Measurements from ENCODE around the gene CCDC148. TPM values are rescaled to one million over a fixed set of nuclear protein-coding genes. Genes with fewer than 3 reads are reported as not detected.

Gene CCDC148
- total and polyA plus RNA-seq, 3 donors from 2014 or later: 2.3 to 5.7 (median 5.0) TPM

DNA sequence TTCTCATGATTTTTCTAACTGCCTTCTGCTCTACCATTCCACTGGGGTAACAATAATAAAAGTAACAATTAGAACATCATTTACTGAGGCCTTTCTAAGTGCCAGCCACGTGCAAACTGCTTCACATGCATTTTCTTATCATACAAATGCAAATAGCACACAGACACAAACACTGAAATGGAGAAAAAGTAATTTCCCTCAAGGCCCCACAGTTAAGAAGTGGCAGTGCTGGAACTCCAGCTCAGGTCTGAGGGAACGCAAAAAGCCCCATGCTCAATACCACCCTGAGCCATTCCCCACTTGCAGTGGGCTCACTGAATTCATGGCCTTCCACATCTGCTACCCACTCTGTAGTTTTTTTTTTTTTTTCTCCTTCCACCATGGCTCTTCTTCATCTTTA is 214.3 kb downstream of the CCDC148 start:
- Histone ChIP-seq H3K9me3 (no peaks in the 10 kb centered on the region), H3K27me3 (no peaks in the 10 kb centered on the region), H3K4me1 (no peaks in the 10 kb centered on the region), H3K4me3 (no peak overlapping the region), H3K27ac (no peak overlapping the region), H3K36me3 (ENCODE audit: low read depth, missing control alignments) (no peaks in the 10 kb centered on the region)
- intact Hi-C loops (cut with DNase I; ENCODE audit: low total_unique reads): no loop called here
- WGBS, 2 donors: 70 to 74% methylated on average over 2 of the region's 2 CpGs
- no peak for DNase-seq
- TF ChIP-seq POLR2A (IDR thresholded peaks at IDR 0.05): no peak
- TF ChIP-seq, protein P1, sequence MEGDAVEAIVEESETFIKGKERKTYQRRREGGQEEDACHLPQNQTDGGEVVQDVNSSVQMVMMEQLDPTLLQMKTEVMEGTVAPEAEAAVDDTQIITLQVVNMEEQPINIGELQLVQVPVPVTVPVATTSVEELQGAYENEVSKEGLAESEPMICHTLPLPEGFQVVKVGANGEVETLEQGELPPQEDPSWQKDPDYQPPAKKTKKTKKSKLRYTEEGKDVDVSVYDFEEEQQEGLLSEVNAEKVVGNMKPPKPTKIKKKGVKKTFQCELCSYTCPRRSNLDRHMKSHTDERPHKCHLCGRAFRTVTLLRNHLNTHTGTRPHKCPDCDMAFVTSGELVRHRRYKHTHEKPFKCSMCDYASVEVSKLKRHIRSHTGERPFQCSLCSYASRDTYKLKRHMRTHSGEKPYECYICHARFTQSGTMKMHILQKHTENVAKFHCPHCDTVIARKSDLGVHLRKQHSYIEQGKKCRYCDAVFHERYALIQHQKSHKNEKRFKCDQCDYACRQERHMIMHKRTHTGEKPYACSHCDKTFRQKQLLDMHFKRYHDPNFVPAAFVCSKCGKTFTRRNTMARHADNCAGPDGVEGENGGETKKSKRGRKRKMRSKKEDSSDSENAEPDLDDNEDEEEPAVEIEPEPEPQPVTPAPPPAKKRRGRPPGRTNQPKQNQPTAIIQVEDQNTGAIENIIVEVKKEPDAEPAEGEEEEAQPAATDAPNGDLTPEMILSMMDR (IDR thresholded peaks at IDR 0.05): no peak

- TF ChIP-seq, protein P1 (IDR thresholded peaks at IDR 0.05): no peak
- TF ChIP-seq POLR2A (IDR thresholded peaks at IDR 0.05): no peak
- no peak for DNase-seq
- no peaks in the 10 kb centered on the region for H3K4me1 ChIP-seq
- no peaks in the 10 kb centered on the region for H3K27me3 ChIP-seq
- no peak overlapping the region for H3K4me3 ChIP-seq
- H3K36me3 ChIP-seq (ENCODE audit: low read depth, missing control alignments): no peaks in the 10 kb centered on the region
- intact Hi-C loops (cut with DNase I; ENCODE audit: low total_unique reads): no loop called here
- H3K27ac ChIP-seq: no peak overlapping the region
- H3K9me3 ChIP-seq: no peaks in the 10 kb centered on the region
- WGBS, 2 donors: 46 to 48% methylated on average over 2 of the region's 2 CpGs
Measured at GRCh38 chr2:158240975-158241374, 215.6 kb downstream of the CCDC148 start.

DNA sequence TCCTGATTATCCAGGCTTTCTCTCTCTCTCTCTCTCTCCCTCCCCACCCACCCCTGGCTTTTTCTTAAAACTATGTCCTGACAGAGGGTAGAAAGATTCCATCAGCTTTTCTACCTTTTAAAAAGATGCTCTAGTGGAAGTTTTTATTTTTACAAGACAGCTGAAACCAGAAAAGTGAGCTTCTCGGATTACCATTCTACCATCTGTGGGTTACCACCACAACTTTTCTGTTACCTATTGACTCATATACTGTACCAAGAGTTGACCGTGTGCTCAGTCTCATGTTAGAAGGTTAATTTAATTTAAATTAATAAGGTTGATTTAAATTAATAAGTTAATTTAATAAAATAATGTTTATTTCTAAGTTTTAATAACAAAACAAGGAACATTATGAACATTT is 217.3 kb downstream of the CCDC148 start:
- Histone ChIP-seq H3K27ac (no peak overlapping the region), H3K27me3 (no peaks in the 10 kb centered on the region), H3K4me3 (no peak overlapping the region), H3K4me1 (no peaks in the 10 kb centered on the region), H3K36me3 (ENCODE audit: low read depth, missing control alignments) (no peaks in the 10 kb centered on the region), H3K9me3 (no peaks in the 10 kb centered on the region)
- 92 to 95% methylated on average over 2 of the region's 2 CpGs for WGBS, 2 donors
- DNase-seq: no peak
- intact Hi-C loops (cut with DNase I; ENCODE audit: low total_unique reads): no loop called here
- TF ChIP-seq POLR2A (IDR thresholded peaks at IDR 0.05): no peak
- TF ChIP-seq, protein P1 (IDR thresholded peaks at IDR 0.05): no peak

- Histone ChIP-seq H3K4me1 (no peaks in the 10 kb centered on the region), H3K4me3 (no peak overlapping the region), H3K27ac (no peak overlapping the region), H3K27me3 (no peaks in the 10 kb centered on the region), H3K9me3 (no peaks in the 10 kb centered on the region), H3K36me3 (ENCODE audit: low read depth, missing control alignments) (no peaks in the 10 kb centered on the region)
- intact Hi-C loops (cut with DNase I; ENCODE audit: low total_unique reads): no loop called here
- no peak for TF ChIP-seq POLR2A (IDR thresholded peaks at IDR 0.05)
- TF ChIP-seq, protein P1 (IDR thresholded peaks at IDR 0.05): no peak
- DNase-seq: no peak
- 78 to 89% methylated on average over 1 of the region's 1 CpG for WGBS, 2 donors
Measured at GRCh38 chr2:158234497-158234896, 222.1 kb downstream of the CCDC148 start.

GRCh38 chr2:158232476-158232875 is 224.1 kb downstream of the CCDC148 start:
- Histone ChIP-seq H3K9me3 (no peaks in the 10 kb centered on the region), H3K4me3 (no peak overlapping the region), H3K4me1 (no peaks in the 10 kb centered on the region), H3K27me3 (no peaks in the 10 kb centered on the region), H3K36me3 (ENCODE audit: low read depth, missing control alignments) (no peaks in the 10 kb centered on the region), H3K27ac (no peak overlapping the region)
- DNase-seq: no peak
- intact Hi-C loops (cut with DNase I; ENCODE audit: low total_unique reads): no loop called here
- no peak for TF ChIP-seq POLR2A (IDR thresholded peaks at IDR 0.05)
- TF ChIP-seq, protein P1 (IDR thresholded peaks at IDR 0.05): no peak
- 67 to 74% methylated on average over 1 of the region's 1 CpG for WGBS, 2 donors

All from testis (tissue), 3 donors.